ENCODE measurements around the gene ZGPAT.

DNA sequence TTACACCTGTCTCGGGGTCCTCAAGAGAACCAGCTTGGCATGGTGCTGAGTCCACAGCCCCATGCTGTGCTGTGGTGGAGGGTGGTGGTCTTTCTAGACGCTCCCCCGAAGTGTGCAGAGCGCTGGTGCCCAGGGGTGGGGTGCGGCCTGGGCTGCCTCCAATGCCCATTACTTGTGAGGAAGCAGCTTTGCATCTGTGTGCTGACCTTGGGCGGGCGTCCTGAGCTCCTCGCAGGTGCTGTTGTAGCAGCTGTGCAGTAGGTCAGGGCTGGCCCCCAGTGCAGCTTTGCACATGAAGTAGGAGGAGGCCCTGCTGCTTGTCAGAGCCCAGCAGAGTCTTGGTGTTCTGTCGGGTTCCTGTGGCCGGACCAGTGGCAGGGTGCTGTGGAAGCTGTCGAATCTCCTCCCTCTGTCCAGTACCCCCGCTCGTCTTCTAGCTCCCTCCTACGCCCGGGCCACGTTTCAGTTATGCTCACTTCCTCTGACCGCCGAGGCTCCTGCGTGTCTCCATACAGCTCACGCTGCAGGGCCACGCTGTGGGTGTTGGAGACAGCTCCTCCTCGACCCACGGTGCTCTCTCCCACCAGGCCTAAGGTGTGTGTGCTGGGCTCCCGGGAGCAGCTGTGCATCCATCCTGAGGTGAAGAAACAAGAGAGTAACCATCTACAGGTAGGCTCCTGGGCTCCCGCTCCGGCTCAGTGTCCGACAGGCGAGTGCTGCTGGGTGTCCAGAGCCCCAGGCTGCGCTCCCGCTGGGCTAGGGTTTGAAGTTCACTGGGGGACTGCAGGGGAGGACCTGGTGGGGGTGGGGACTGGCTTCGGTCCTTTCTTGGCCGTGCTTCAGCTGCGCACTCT is 45.7 kb upstream of the ZGPAT start:
- TF ChIP-seq, protein P1, sequence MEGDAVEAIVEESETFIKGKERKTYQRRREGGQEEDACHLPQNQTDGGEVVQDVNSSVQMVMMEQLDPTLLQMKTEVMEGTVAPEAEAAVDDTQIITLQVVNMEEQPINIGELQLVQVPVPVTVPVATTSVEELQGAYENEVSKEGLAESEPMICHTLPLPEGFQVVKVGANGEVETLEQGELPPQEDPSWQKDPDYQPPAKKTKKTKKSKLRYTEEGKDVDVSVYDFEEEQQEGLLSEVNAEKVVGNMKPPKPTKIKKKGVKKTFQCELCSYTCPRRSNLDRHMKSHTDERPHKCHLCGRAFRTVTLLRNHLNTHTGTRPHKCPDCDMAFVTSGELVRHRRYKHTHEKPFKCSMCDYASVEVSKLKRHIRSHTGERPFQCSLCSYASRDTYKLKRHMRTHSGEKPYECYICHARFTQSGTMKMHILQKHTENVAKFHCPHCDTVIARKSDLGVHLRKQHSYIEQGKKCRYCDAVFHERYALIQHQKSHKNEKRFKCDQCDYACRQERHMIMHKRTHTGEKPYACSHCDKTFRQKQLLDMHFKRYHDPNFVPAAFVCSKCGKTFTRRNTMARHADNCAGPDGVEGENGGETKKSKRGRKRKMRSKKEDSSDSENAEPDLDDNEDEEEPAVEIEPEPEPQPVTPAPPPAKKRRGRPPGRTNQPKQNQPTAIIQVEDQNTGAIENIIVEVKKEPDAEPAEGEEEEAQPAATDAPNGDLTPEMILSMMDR (IDR thresholded peaks at IDR 0.05): no peak
- no peak for TF ChIP-seq ZFX (IDR thresholded peaks at IDR 0.05; ENCODE audit: borderline replicate concordance)
